ENCODE results near the gene DZIP1L.
A peak's percentile ranks its signal among the peaks of the same experiment; 100 is the strongest.

Gene DZIP1L

GRCh38 chr3:138066383-138066782 lies 49.0 kb downstream of the DZIP1L start:
- DNase-seq, result no peak

DNA sequence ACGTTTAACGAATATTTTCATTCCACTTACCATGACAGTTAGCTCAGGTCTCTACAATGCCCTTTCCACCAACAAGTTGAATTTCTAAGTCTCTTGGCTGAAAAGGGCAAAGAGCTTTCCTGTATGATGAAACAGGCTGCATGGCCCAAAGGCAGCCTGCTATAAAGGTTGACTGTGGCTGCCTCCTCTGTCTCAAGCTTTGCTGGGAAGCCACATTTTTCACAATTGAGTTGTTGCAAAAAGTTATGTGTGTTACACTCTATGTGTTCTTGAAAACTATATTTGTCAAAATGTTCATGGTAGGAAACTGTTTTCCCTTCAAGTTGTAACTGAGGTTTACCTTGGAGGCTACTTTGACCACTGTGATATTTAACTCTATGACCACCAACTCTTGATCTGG lies 49.5 kb downstream of the DZIP1L start:
- DNase-seq, result no peak

GRCh38 chr3:138063416-138063815 lies 52.0 kb downstream of the DZIP1L start:
- DNase-seq, result no peak

GRCh38 chr3:138062626-138063025 lies 52.8 kb downstream of the DZIP1L start:
- no peak for DNase-seq

- no peak for DNase-seq
Measured at GRCh38 chr3:138062037-138062436, 53.4 kb downstream of the DZIP1L start.

DNA sequence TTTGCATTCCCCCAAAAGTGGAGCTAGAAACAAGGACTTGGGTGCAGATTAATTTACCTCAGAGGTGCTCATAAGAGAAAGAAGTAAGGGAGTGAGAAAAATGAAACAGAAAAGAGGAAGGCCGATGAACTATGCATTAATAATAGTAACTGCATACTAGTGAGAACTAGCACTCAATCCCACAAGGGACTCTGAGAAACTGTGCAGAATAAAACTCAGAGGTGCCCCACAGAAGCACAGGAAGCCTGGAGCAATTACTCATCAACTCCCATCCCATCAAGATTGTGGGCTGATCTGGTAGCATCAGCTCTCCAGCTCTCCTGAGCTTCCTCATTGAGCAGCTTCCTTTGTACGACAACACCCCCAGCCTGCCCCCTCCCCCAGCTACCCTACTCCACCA lies 54.6 kb downstream of the DZIP1L start:
- DNase-seq, result no peak

DNA sequence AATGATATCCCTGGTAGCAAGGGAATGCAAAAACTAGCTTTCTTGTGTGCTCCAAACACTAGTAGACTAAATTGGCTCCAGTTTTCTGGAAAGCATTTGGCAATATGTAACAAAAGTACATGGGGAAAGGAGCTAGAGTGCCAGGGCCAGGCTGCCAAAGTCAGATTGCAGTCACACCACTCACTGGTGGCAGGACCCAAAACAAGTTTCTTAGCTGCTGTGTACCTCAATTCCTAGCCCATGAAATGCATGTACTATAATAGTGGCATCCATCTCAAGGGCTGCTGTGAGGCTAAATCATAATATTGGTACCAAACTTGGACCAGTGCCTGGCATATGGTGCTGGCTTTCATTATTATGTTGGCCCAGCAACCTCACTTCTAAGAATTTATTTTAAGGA lies 56.1 kb downstream of the DZIP1L start:
- no peak for DNase-seq

- DNase-seq, result no peak
Measured at GRCh38 chr3:138057384-138057783, 58.0 kb downstream of the DZIP1L start.

- no peak for DNase-seq
Measured at GRCh38 chr3:138054057-138054456, 61.4 kb downstream of the DZIP1L start.

GRCh38 chr3:138051947-138052802 lies 63.2 kb downstream of the DZIP1L start:
- peak; percentile 21 for DNase-seq

GRCh38 chr3:138049157-138049919 lies 66.1 kb downstream of the DZIP1L start:
- no peak for DNase-seq

- no peak for DNase-seq
Measured at GRCh38 chr3:138047596-138048158, 67.7 kb downstream of the DZIP1L start.

DNA sequence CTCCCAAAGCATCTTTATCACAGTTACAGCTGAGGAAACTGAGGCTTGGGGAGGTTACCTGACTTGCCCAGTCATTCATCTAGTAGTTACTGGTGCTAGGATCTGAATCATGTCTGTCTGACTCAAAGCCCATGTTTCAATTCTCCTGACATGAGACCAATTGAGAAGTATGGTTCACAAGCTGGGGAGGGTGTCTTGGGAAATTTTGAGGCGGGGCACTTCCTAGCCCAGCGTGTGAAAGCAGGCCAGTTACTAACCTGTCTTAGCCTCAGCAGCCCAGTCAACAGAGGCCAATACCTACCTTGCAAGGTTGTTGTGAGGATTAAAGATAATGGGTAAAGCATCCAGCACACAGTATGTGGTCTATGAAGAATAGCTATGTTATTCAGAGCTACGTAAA lies 68.5 kb downstream of the DZIP1L start:
- peak; percentile 20 for DNase-seq

DNA sequence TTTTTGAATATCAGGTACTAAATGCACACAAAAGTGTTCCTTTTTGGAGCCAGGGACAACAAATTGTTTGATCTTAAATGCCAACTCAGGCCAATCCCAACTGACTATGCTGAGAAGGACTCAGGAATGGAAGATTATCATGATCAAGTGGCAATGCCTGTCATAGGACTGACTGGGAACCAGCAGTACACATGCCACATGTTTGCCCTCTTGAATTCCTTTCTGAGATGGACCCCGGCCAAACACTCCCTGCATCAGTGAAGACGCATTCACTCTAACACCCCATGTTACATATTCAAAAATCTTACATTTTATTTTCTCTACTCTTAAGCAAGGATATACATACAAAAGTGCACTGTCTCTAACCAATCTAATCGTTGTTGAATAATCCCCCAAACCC lies 69.3 kb downstream of the DZIP1L start:
- no peak for DNase-seq

DNA sequence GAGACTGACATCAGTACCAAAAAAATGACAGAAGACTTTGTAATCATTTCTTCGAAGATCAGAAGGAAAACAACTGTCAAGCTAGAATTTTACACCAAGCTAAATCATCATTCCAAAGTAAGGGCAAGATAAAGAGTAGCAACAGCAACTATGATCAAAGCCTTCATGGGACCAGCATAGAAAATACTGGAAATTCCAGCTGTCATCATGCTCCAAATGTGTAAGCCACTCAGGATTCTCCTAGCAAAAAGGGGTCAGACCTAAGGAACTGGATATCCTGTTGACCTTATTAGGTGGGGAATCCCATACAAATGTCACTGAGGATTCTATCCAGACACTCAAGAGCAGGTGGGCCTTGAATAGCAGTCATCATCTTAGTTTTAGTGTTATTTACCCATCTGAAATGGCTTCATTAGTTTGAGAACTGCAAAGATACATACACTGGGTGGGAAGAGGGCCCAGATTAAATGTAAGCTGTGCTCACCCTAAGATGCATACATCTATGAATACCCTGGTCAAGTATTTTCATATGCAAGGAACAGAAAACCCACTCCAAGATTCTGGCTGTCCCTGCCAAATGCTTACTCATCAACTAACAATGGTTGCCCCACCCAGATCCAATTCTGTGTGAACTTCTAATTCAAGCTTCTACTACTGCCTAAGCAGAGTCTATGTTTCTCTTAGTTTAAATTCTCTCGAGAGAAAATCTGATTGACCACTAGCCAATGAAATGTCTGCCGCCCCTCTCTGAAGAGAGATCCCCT lies 72.0 kb downstream of the DZIP1L start:
- DNase-seq, result peak; percentile 9

- no peak for DNase-seq
Measured at GRCh38 chr3:138042043-138042442, 73.4 kb downstream of the DZIP1L start.

- no peak for DNase-seq
Measured at GRCh38 chr3:138038725-138039462, 76.5 kb downstream of the DZIP1L start.

GRCh38 chr3:138036572-138036971 lies 78.8 kb downstream of the DZIP1L start:
- no peak for DNase-seq

DNA sequence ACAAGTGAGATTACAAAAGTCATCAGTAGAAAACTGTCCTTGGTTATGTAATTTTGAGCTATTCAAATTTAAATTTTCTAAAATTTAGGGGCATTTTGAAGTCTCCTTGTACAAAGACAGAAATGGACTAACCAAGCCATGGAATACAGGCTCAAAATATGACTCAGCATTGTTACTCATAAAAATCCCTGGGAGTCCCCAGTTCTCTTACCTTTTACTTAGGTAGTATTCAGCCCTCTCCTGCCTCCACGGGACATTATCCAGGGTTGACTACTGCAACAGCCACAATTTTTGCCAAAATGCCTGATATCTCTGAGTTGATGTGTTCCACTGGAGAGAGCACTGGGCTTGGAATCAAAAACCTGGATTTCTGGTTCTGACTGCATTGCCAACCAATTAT lies 80.5 kb downstream of the DZIP1L start:
- no peak for DNase-seq

- DNase-seq, result no peak
Measured at GRCh38 chr3:138033202-138033691, 82.2 kb downstream of the DZIP1L start.

GRCh38 chr3:138032567-138032966 lies 82.8 kb downstream of the DZIP1L start:
- DNase-seq, result no peak

GRCh38 chr3:138031536-138031935 lies 83.9 kb downstream of the DZIP1L start:
- DNase-seq, result no peak
